Spleen (tissue), 7 donors: ENCODE results near the gene FGF18.

Experiments used
- CTCF ChIP-seq, 11 experiments: fragments of 200-600 bp in 7 of 11; fragments of 450-650 bp in 4 of 11; sonication (generic) in 4 of 11; IDR thresholded peaks in 8 of 11; conservative IDR thresholded peaks in 3 of 11; 1 replicate in 7 of 11; 2 replicates in 4 of 11; pipeline versions ENCODE4 v1.4.0 to v1.8.0; 2016 to 2021; ENCODE audit warnings: antibody characterized with exemption in 11 of 11, inconsistent platforms in 4 of 11, mild to moderate bottlenecking in 1 of 11
- POLR2A ChIP-seq, 3 donors: fragments of 450-650 bp; IDR thresholded peaks; one replicate each; pipeline ENCODE4 v1.5.1; 2017; ENCODE audit warnings: antibody characterized with exemption in 3 of 3, mild to moderate bottlenecking in 1 of 3
- POLR2AphosphoS5 ChIP-seq, 3 donors: sonication (generic); formaldehyde crosslinking; IDR thresholded peaks; one replicate each; pipeline ENCODE4 v1.5.1; 2017; ENCODE audit warnings: antibody characterized with exemption in 3 of 3
- donor health status: DM: no; HTN: no; CAD: no; lungs with moderate emphysema.
- donor health status: DM: no; HTN: no; CAD: no.
- donor health status: DM: no; HTN: no; CAD: no.

GRCh38 chr5:171392585-171393159 is 26.8 kb upstream of the FGF18 start:
- TF ChIP-seq CTCF (IDR thresholded peaks at IDR 0.05 in 8 of 11, conservative IDR thresholded peaks at IDR 0.05 in 3 of 11) = no peak
- no peak for TF ChIP-seq POLR2A (IDR thresholded peaks at IDR 0.05)
- TF ChIP-seq POLR2AphosphoS5 (IDR thresholded peaks at IDR 0.05) = no peak
